GM18909 (cell line): ENCODE data around the gene SLC24A4.

Experiments
- ATAC-seq: cut with Tn5 transposase; IDR thresholded peaks from one replicate; pipeline ENCODE4 v1.9.1; 2021; ENCODE audit warnings: mild to moderate bottlenecking; ENCODE audit not compliant: unreplicated experiment, poor library complexity

Gene SLC24A4

DNA sequence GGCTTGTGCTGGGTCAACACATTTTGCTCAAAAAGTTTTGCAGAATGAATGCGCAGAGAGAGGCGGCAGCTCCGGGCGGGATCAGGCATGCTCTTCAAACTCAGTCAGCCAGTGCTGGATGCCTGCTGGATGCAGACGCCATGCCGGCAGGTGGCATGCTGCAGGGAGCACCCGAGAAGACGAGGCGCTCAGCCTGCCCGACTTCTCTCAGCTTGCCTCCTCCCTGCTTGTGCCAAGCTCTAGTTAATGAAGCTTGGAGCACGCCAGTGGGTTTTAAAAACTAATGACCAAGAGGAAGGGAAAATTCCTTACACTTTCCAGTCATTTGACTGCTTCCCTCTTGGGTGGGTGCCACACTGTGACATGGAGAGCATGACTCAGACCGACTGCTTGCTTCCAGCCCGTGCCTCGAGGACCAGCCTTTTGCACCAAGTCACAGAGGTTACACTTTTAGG lies 39.8 kb downstream of the SLC24A4 start:
- no peak for ATAC-seq

DNA sequence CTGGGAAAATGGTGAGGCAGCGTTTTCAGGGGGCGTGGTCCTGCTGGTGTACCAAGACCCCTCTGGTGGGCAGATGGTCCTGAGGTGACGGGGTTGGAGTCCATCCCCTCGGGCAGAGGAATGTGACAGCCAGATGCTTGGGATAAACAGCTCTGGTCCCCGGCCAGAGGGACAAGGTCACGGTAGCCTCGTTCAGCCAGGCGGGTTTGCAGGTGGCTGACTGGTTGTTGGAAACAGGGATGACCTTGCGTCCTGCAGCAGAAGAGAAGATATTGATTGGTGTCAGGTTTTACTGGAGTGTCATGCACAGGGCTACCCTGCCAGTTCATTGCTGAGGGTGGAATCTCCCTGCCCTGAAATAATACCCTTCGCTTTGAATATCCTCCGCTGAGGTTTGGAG lies 43.3 kb downstream of the SLC24A4 start:
- no peak for ATAC-seq

DNA sequence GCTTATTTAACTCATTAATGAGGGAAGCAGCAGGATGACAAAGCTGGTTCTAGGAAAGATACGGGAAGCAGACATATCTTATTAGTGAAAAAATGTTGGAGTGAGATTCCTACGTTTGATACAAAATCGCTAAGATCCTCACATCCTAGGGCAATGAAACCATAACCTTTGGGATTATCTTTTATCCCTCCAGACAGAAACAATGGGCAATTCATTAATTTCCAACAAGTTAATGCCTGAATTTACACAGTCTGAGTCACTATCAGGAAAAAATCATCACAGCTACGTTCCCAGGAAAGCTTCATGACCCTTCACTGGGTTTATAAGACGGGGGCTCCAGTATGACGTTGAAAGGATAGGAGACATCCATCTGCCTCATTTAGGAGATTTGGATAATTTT lies 45.0 kb downstream of the SLC24A4 start:
- ATAC-seq = no peak

DNA sequence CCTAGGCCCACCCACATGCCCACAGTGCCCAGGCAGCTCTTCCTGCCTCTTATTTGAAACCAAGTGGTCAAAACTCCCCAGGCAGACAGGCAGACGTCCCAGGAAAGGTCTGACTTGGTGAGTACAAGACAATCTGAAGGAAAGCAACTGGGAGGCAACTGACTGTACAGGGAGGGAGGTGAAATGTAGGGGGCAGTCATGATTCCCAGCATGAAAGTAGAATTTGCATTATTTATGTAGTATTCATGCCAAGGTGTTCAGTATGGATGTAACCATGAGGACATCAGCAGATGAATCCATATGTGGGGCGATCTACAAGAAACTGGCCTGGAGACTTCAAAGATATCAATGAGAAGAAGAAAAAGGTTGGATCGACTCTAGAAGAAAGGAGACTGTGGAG lies 46.1 kb downstream of the SLC24A4 start:
- ATAC-seq = no peak

DNA sequence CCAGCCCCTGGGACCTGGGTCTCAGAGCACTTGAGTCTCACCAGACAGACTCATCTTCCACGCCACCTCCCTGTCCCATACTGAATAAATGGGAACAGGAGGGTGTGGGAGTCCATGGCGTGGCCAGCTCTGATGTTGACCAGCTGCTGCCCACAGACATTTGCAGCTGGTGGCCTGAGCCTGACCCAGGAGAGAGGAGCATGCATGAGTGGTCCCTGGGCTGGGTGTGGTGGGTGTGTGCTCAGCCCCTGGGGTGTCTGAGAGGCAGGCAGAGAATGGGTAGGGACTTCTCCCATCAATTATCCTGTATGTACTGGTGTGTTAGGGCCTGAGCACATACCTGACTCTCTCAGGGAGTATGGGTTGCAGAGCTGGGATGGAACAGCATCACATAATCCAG lies 49.3 kb downstream of the SLC24A4 start:
- no peak for ATAC-seq

DNA sequence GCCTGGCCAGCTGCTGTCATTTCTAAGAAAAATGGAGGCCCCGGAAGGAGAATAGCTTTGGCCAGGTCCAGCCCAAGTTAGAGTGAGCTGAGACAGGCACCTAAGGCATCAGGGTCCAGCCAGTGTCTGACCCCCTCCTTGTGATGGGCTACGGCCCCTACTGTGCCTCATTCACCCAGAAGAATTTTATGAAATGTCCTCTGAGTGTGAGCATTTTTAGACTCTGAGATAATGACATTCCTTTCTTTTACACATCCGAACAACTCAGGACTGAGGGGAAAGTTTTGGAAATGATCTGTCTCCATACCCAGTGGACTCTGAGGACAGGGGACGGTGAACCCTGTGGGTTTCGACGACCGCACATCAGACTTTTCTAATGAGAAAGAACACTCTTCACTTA lies 50.4 kb downstream of the SLC24A4 start:
- ATAC-seq = no peak

DNA sequence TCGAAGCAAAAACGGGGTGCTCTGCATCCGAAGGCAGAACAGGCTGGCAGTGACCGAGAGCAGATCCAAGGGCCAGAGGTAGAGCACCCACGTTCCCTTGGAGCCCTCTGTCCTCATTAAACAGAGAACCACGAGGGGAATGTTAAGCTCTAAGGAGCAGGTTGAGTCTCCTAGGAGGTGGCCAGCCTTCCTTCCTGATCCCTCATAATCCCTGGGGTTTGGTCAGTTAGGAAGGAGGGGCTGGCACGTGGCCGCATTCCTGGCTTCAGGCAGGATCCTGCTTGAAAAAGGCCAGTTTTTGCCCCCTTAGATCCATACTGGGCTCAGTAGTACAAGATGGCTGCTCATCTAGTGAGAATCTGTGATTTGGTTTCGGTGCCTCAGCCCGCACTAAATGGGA lies 57.2 kb downstream of the SLC24A4 start:
- no peak for ATAC-seq

DNA sequence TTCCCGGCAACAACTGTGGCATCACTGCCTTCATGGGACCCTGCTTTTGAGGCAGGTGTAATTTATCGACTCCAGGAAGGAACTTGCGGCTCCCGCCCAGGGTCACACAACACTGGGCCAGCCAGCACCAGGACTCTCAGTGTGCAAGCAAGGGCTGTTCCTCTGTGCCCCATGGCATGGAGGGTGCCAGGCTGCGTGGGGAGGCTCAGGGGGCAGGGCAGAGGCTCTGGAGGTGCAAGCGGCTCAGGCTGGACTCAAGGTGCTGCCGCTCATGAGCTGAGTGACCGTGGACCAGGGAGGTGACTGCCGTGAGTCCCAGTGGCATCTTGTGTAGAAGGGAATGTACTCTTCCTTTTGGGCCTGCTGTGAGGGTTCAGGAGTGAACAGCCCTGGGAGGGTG lies 57.6 kb downstream of the SLC24A4 start:
- ATAC-seq = no peak

DNA sequence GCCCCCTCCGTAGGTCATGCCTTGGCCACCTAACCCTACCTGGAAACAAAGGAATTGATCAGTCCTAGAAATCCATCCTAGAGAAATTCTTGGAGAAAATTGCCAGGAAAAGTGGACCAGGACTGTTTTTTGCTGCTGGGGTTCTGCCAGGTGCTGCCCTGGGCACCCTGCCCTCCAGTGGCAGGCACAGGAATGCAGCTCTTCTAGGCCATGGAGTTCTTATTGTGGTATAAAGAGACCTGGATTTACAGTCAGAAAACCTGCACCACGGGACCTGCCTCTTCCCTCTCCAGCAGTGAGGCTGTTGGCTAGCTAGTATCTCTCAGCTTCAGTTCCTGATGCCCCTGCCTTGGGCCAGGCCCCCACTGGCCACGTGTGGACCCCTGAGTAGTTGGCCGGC lies 59.7 kb downstream of the SLC24A4 start:
- no peak for ATAC-seq

DNA sequence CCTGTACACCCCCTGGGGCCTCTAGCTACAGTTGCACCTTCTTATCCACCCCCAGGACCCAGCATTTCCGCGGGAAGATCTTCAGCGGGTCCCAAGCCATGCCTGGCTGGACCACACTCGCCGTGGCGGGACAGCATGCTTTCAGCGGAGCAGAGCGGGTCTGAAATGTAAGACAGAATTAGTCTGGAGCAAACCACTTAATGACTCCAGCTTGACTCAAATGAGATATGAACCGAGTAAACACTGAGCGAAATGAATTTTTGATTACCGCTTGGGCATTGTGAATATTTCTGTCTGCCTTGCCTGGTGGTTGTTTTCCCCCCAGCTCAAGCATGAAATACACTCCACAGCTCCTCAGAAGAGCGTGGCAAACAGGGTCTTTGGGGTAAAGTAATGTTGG lies 60.8 kb downstream of the SLC24A4 start:
- ATAC-seq = no peak

DNA sequence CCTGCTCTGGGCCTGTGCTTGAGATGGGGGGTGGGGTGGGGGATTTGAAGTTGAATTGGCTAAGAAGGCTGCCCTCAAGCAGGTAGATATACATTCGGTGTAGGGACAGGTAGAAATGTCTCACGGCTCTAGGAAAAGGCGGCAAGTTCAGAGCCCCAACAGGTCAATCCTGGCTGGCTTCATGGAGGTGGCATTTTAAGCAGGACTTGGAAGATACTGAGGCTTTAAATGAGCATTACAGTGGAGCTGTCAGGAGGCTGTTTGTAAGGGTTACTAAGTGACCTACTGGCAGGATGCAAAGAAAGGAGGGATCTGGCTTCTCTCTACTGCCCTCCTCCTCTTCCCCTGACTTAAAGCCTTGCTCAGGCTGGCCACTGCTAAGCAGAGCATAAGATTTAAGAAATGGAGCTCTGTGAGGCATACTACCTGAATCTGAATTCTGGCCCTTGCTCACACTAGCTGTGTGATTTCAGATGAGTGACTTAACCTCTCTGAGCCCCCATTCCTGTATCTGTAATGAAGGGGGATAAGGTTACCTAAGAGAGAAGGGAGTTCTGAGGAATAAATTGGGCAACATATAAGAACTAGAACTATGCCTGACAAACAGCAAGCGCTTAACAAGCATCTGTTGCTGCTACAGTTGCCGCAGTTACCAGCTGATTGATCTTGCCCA lies 61.6 kb downstream of the SLC24A4 start:
- ATAC-seq = no peak

DNA sequence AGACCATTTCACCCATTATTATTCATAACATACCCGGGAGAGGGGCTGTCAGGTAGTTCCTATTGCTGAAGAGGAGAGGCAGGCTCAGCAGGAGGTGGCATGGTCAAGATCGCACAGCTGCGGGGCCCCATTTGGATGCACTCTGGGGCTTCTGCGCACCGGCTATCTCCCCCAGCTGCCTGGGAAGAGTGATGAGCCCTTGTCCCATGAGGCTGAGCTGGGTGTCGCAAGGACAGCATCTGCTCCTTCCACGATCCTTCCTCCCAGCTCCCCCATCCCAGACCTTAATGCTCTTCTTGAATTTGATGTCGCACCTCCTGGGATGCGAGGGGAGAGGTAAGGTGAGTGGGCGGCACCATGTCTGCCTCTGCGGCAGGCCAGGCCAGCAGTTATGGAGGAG lies 62.6 kb downstream of the SLC24A4 start:
- ATAC-seq = no peak

DNA sequence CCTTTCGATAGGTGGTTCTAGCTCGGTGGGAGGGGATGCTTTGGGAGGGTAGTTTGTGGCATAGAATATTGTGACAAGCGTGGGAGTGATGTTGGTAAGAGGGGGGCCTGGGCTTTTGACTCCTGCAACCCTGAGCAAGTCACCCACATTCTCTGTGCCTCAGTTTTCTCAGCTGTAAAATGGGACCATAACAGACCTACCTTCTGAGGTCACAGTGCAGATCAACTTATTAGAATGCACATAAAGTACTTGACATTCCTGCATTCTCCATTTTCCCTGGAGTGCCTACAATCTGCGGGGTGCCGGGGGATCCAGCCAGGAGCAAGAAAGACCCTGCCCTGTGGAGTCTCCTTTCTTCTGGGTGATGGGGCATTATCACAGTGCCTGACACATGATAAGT lies 63.2 kb downstream of the SLC24A4 start:
- ATAC-seq = no peak

DNA sequence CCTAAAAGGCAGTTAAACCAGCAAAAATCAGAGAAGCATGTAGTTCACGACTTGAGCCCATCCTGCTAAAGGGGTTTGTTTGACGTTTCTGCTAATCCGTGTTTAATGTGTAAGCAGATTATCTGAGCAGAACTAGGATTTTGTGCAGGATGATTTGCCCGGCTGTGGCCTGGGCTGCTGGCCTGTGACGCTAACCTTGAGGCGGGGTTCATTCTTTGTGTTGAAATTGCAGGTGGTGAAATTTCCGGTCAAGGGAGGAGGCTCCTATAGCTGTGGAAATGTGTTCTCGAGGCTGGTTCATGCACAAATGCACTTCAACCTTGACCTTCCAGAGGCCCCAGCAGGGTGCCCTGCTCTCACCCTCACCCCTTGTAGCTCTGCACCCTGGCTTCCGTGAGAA lies 63.7 kb downstream of the SLC24A4 start:
- ATAC-seq = no peak

DNA sequence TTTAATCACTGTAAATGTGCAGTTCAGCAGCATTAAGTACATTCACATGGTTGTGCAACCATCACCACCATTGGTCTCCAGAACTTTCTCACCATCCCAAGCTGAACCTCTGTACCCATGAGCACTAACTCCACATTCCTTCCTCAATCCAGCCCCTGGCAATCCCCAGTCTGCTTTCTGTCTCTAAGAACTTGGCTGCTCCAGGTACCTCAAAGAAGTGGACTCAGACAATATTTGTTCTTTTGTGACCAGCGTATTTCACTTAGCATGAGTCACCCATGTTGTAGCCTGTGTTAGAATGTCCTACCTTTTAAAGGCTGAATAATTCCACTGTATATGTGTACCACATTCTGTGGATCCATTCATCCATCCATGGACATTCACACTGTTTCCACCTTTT lies 64.6 kb downstream of the SLC24A4 start:
- ATAC-seq = no peak

DNA sequence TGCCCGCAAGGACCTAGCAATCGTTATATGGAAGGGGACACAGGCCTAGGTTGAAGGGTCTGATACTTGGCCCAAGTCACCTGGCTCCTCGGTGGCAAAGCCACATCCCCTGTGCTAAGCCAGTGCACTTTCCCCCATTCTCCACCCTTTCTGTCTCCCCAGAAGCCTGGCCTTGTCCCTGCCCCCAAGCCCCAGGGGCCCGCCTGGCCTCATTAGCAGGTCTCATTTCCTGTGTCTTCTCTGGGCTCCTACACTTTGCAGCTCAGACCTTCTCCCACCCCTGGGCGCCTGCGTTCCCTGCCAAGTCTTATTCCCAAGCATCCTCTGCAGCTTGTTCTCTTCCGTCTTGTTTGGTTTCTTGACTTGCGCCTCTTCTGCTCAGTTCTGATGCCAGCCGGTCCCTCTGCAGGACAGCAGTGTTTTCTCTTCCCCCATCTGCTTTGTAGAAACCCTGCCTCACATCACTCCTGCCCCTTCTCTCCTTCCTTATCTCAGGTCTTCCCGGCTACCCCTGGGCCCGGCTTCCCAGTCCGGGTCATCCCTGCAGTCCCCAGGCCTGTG lies 66.7 kb downstream of the SLC24A4 start:
- no peak for ATAC-seq

DNA sequence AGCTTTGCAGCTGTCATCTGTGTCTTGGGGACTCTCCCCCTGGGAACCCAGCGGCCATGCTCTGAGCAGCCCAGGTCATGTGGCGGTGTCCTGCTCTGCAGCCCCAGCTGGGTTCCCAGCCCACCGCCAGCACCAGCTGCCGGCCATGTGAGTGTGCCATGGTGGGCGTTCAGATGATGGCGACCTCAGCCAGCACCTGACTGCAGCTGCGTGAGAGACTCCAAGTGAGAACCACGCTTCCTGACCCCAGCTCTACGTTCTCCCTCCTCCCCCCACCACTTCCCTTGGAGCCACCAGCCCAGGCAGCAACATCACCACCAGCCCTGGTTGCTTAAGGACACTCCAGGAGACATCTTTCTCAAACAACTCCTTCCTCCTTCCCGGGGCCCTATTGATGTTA lies 68.8 kb downstream of the SLC24A4 start:
- ATAC-seq = no peak

DNA sequence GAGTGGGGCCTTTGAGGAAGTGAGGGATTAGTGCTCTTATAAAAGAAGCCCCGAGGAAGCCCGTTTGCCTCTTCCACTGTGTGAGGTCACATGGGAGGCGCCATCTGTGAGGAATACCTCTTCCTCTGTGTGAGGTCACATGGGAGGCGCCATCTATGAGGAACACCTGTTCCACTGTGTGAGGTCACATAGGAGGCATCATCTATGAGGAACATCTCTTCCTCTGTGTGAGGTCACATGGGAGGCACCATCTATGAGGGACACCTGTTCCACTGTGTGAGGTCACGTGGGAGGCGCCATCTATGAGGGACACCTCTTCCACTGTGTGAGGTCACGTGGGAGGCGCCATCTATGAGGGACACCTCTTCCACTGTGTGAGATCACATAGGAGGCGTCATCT lies 69.7 kb downstream of the SLC24A4 start:
- no peak for ATAC-seq

DNA sequence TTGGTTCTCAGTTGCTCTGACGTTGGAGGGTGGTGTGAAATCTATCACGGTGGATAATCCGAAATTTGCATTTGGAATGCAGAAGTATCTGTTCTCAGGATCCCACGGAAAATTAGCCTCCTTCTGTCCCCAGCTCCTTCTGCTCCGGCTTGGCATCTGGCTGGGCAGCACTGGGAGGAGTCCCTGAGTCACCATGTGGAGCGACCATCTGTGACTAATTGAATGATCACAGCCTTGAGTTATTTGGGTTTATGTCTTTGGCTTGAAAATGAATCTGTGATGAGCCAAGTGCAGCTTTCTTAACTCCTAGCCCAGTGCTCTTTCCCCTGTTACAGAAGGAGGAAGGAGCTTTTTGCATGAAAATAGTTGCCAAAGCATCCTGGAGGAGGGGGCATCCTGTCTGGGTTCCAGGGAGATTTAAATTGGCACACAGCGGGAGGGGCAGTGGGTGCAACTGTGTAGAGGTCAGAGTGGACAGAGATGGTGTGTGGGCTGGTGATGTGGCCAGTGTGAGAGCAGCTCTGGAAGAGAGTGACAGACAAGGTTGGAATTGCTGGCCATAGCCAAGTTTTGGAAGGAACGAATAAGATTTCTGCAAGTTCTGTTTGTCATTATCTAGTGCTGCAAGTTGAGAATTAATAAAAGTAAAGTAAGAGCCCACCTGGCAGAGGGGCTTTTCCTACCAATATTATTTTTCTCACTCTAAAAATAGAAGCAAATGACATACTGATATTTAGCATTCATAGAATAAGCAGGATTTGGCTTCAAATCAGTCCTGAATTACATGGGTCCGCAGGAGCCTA lies 74.4 kb downstream of the SLC24A4 start:
- ATAC-seq = no peak

DNA sequence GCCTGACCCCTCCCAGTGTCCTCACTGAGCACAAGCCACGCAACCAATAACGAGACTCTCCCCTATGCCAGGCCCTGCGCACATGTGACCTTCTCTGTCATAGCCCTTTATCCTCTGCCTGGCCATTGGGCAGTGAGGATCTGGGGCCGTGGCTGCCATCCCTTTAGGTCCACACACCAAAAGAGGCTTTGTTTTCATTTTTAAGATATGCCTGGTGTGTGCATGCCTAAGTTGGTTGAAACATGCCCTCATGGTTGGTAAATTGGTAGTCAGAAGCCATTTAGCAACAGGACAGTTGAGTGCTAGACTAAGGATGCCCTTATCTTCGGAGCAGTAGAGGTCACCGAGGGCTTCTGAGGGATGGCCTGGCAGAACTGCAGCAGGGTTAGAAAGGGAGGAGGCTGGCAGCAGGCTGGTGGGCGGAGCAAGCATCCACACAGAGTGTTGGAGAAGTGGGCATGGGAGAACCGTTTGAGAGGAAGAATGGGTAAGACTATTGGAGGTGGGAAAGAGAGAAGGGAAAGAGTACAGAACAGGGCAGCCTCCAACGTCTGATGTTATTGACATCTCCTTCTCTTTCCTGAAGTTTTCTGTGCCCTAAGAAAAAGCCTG lies 75.1 kb downstream of the SLC24A4 start:
- no peak for ATAC-seq

DNA sequence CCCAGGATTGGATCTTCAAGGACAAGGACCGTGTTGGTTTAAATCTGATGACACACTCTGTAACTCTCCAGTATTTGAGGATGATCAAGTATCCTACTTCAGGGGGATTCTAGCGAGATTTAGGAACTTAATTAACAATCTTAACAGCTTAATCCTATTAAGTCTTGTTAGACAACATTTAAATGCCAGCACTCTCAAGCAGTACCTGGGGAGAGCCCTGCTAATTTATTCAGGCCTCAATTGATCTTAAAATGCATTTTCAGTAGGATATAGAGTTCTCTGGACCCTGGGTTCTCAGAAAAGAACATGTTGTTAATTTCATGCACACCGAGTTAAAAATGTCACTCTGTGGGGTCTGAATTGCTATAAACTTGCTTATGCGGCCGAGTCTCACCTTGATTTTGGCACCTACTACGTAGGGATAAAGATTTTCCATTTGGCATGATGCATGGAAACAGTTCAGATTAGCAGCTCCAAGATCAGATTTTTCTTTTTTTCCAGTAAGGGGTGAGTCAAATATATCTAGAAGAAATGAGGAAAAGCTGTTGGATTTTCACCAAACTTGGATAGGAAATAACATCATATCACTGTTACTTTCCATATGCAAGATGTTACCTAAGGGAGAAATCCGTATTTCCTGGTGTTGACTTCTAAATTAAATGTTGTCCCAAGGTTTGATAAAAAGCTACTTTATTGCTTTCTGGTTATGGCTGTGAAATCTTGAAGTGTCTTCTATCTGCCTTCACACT lies 76.1 kb downstream of the SLC24A4 start:
- ATAC-seq = no peak
